Measurements from ENCODE around the gene KCNAB1.

DNA sequence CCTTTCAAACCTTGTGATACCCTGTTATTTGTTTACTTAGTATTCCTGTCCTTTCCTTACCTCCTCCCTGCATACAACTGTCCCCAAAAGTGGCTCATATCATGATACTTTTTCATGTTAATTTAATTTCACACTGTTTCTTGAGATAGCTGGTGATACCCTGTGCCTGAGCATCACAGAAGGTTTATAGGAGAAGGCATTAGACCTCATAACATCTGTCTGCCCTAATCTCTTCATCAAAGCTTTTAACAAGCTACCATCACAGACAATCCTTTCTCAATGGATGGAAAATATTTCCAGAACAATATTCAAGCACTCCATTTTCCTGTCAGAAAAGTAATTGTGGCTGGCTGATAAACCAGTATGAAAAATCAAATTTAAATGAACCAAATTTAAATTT, 353.0 kb downstream of the KCNAB1 start:
- TF ChIP-seq RAD21 (IDR thresholded peaks at IDR 0.05 in 1 of 2, conservative IDR thresholded peaks at IDR 0.05 in 1 of 2; ENCODE audit: low read depth in 2 of 2, low read length in 2 of 2): no peak
- TF ChIP-seq, protein P1, sequence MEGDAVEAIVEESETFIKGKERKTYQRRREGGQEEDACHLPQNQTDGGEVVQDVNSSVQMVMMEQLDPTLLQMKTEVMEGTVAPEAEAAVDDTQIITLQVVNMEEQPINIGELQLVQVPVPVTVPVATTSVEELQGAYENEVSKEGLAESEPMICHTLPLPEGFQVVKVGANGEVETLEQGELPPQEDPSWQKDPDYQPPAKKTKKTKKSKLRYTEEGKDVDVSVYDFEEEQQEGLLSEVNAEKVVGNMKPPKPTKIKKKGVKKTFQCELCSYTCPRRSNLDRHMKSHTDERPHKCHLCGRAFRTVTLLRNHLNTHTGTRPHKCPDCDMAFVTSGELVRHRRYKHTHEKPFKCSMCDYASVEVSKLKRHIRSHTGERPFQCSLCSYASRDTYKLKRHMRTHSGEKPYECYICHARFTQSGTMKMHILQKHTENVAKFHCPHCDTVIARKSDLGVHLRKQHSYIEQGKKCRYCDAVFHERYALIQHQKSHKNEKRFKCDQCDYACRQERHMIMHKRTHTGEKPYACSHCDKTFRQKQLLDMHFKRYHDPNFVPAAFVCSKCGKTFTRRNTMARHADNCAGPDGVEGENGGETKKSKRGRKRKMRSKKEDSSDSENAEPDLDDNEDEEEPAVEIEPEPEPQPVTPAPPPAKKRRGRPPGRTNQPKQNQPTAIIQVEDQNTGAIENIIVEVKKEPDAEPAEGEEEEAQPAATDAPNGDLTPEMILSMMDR (IDR thresholded peaks at IDR 0.05; ENCODE audit: control extremely low read depth in 1 of 3, insufficient read depth in 1 of 3, low read depth in 1 of 3, low read length in 3 of 3): no peak
- TF ChIP-seq YY1 (IDR thresholded peaks at IDR 0.05; ENCODE audit: low read depth, low read length): no peak
- no peak for TF ChIP-seq MAFK (IDR thresholded peaks at IDR 0.05; ENCODE audit: low read depth, low read length)
- no peak for TF ChIP-seq SRF (IDR thresholded peaks at IDR 0.05; ENCODE audit: low read depth, low read length)

Data from H1 (cell line).